Ramos (cell line): ENCODE results near the gene HELZ.
"Not testable (repeated sequence)": the region's sequence is repeated elsewhere in the genome, so short reads cannot be mapped to it uniquely, and the experiment has no call there.

ENCODE experiments used
- in situ Hi-C: fragments of 300-500 bp; cut with MboI; formaldehyde crosslinking; loops from one replicate; pipeline ENCODE4 v1.14.3; 2022; ENCODE audit warnings: low sequenced_read_pairs; ENCODE audit not compliant: unreplicated experiment

Gene HELZ

GRCh38 chr17:67266496-67266895 is 21.5 kb upstream of the HELZ start:
- in situ Hi-C loops, result no loop called here

- in situ Hi-C loops, result no loop called here
Measured at GRCh38 chr17:67265436-67266019, 20.5 kb upstream of the HELZ start.

- in situ Hi-C loops, result no loop called here
Measured at GRCh38 chr17:67262435-67263117, 17.6 kb upstream of the HELZ start.

- in situ Hi-C loops, result no loop called here
Measured at GRCh38 chr17:67260170-67260987, 15.4 kb upstream of the HELZ start.

- in situ Hi-C loops, result no loop called here
Measured at GRCh38 chr17:67258821-67259468, 13.9 kb upstream of the HELZ start.

GRCh38 chr17:67256075-67256732 is 11.2 kb upstream of the HELZ start:
- in situ Hi-C loops, result no loop called here

GRCh38 chr17:67253384-67253783 is 8.4 kb upstream of the HELZ start:
- in situ Hi-C loops, result no loop called here

- in situ Hi-C loops, result not testable (repeated sequence)
Measured at GRCh38 chr17:67251586-67251985, 6.6 kb upstream of the HELZ start.

- in situ Hi-C loops, result no loop called here
Measured at GRCh38 chr17:67248291-67248690, 3.3 kb upstream of the HELZ start.

GRCh38 chr17:67247416-67247900 is 2.5 kb upstream of the HELZ start:
- in situ Hi-C loops, result no loop called here

GRCh38 chr17:67246653-67247415 is 1.8 kb upstream of the HELZ start:
- in situ Hi-C loops, result no loop called here

GRCh38 chr17:67246403-67246652 is 1.3 kb upstream of the HELZ start:
- in situ Hi-C loops, result no loop called here

- in situ Hi-C loops, result no loop called here
Measured at GRCh38 chr17:67245694-67246402, 852 bp upstream of the HELZ start.

GRCh38 chr17:67244431-67245072 is 444 bp downstream of the HELZ start:
- in situ Hi-C loops, result no loop called here

- in situ Hi-C loops, result no loop called here
Measured at GRCh38 chr17:67243284-67243683, 1.7 kb downstream of the HELZ start.

GRCh38 chr17:67241719-67242341 is 3.2 kb downstream of the HELZ start:
- in situ Hi-C loops, result no loop called here

- in situ Hi-C loops, result no loop called here
Measured at GRCh38 chr17:67239597-67239996, 5.4 kb downstream of the HELZ start.

GRCh38 chr17:67238991-67239390 is 6.0 kb downstream of the HELZ start:
- in situ Hi-C loops, result no loop called here
